GM21576 (cell line): ENCODE results near the gene ESPNL.

ENCODE experiments used
- ATAC-seq: cut with Tn5 transposase; IDR thresholded peaks from one replicate; pipeline ENCODE4 v1.9.1; 2021; ENCODE audit warnings: mild to moderate bottlenecking, moderate library complexity; ENCODE audit not compliant: unreplicated experiment

The ESPNL gene

GRCh38 chr2:238139196-238140039 lies 39.3 kb downstream of the ESPNL start:
- ATAC-seq, result no peak

DNA sequence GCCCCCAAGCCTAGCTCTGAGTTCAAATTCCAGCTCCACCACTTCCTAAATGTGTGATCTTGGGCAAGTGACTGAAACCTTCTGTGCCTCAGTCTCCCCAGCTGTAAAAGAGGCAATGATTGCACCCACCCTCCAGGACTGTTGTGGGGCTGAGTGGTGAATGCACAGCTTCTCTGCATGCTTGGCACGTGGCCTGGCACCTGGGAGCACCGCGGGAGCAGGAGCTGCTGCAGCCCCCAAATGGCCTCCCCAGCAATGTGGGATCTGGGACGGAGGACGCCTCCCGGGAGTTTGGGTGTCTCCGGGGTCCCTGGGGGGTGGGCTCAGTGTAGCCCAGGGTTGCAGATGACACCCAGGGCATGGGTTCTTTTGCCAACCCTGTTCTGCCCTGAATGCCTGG lies 39.9 kb downstream of the ESPNL start:
- no peak for ATAC-seq

- no peak for ATAC-seq
These were observed 40.8 kb downstream of the ESPNL start for GRCh38 chr2:238140721-238141540.

DNA sequence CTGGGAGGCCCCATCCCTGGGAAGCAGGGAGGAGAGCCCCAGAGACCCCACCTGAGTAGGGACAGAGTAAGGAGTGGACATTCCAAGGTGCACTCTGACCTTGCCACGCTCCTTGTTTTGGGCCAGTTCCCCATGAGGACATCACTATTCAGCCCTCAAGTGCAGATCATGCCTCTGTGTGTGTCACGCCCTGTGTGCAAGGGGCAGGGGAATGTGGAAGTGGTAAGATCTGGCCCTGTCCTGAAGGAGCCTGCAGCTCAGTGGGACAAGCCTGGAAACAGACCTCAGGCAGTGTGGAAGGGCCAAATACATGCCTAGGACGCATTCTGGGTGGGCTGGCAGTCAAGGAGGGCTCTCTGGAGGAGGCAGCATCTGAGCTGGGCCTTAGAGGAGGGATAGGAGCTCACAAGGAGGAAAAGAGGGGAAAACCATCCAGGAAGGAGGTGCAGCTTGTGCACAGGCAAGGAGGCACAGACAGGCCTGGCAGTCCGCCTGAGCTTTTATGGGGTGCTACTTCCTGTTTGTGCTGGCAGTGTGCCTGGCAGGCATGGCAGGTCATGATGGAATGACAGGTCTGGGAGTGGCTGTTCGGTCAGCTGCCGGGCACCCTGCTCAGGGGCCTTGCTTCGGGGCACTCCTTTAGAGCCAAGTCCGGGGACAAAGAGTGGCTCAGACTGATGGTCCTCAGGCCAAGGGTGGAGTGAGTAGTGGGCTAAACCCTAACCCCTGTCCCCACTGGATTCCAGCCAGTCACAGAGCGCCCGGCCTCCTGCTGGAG lies 41.6 kb downstream of the ESPNL start:
- no peak for ATAC-seq

- no peak for ATAC-seq
These were observed 42.5 kb downstream of the ESPNL start for GRCh38 chr2:238142382-238143205.

- no peak for ATAC-seq
These were observed 43.3 kb downstream of the ESPNL start for GRCh38 chr2:238143239-238143951.

DNA sequence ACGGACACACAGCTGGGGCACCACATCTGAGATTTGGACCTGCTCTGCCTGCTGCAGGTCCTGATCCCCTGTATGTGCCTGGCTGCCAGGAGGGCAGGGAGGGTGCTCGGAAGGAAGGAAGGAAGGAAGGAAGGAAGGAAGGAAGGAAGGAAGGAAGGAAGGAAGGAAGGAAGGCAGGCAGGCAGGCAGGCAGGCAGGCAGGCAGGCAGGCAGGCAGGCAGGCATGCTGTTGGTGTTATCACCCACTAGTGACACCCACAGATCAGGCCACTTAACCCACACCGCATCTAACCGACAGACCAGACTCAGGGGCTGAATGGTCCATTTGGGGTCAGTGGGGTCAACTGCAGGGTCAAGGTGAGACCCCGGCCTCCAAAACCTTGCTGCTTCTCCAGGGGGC lies 44.1 kb downstream of the ESPNL start:
- no peak for ATAC-seq

DNA sequence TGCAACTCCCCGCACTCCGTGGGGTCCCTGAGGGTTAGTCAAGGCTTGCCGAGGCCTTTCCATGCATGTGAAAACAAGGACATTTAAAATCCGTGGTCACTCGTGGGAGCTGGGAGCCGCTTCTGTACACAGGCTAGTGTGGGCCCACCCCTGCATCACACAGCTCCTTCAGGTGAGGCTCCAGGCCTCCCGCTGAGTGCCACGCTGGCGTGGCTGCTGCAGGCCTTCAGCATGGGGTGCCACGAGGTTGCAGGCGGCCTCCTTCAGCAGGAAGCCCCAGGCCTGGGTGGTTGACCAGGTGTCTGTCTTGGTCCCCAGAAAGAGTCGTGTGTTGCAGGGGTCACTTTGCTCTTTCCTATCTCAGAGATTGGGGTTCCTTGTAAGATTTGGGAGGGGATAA lies 44.9 kb downstream of the ESPNL start:
- no peak for ATAC-seq

DNA sequence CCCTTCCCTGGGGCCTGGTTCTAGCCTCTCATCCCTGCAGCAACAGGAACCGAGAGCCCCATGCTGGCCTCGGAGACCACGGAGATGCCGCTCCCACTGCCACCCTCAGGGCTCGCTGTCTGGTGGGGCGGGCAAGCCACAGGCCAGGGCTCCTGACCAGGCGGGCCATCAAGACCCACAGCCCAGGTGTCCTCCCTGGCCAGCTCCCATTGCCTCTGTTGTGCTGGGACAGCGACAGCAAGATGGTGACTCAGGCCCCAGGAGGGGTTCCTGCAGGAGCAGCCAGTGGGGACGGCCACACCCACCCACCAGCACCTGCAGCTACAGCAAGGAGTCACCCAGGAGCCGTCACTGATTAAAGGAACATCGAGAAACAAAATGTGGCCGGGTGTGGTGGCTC lies 45.7 kb downstream of the ESPNL start:
- ATAC-seq, result no peak

GRCh38 chr2:238146884-238147544 lies 46.9 kb downstream of the ESPNL start:
- no peak for ATAC-seq

- ATAC-seq, result no peak
These were observed 48.8 kb downstream of the ESPNL start for GRCh38 chr2:238148981-238149380.

- no peak for ATAC-seq
These were observed 49.9 kb downstream of the ESPNL start for GRCh38 chr2:238149841-238150572.

DNA sequence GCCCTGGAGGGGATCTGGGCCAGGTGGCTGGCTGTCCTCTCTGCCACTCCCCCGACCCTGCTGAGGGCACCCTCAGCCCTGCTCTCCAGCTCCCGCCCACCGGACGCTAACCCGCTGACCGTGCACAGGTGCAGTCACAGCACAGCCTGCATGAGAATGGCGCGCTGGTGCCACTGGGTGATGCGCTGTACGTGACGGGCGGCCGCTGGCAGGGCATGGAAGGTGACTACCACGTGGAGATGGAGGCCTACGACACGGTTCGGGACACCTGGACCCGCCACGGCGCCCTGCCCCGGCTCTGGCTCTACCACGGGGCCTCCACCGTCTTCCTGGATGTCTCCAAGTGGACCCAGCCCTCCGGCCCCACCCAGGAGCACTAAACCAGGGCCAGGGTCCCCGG lies 50.5 kb downstream of the ESPNL start:
- no peak for ATAC-seq

- no peak for ATAC-seq
These were observed 51.1 kb downstream of the ESPNL start for GRCh38 chr2:238151205-238151604.

- ATAC-seq, result no peak
These were observed 51.6 kb downstream of the ESPNL start for GRCh38 chr2:238151628-238152235.

DNA sequence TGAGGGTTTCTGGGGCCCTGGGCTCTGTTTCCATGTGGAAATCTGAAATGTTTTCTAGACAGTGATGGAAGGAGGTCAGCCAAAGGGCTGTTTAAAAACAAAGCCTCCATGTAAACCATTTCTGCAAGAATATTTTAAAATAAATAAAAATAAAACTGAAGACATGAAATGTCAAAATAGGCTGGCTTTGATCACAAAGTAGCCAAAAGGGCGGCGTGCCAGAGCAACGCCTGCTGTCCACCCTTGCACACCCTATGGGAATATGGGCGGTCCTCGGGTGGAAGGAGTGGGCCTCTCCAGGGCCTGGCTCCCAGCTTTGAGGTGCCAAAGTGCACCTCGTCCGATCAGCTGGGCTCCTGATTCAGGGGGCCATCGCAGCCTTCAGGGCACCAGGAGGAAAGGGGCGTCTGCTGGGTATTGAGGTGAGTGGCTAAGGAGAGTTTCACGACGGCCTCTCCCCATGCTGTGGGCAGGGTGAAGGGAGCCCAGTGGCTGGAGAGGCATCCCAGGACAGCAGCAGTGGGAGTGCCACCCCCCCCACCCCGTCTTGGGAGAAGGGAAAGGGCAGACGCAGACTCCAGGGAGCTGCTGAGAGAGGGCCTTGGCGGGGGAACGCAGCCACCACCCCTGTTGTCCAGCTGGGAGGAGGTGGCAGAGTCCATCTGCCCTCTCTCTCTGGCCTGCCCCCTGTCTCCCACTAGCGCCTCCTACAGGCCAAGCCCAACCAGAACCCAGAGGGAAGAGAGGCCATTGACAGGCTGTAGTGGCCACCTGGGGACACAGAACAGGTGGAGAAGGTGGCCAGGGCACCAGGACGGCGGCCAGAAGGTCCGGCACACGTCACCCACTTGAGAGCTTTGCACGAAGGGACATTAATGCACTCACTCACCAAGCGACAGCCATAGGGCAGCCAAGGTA lies 52.9 kb downstream of the ESPNL start:
- ATAC-seq, result no peak

- ATAC-seq, result no peak
These were observed 54.4 kb downstream of the ESPNL start for GRCh38 chr2:238154570-238154969.
